Amygdala (tissue), 56 donors: ENCODE data around the gene ABLIM2.
"Not testable (repeated sequence)": the region's sequence is repeated elsewhere in the genome, so short reads cannot be mapped to it uniquely, and the experiment has no call there.

Experiments used
- DNase-seq, 56 donors: peaks; one replicate each; lab custom pipeline; 2025; lab: John Stamatoyannopoulos, UW

The ABLIM2 gene

DNA sequence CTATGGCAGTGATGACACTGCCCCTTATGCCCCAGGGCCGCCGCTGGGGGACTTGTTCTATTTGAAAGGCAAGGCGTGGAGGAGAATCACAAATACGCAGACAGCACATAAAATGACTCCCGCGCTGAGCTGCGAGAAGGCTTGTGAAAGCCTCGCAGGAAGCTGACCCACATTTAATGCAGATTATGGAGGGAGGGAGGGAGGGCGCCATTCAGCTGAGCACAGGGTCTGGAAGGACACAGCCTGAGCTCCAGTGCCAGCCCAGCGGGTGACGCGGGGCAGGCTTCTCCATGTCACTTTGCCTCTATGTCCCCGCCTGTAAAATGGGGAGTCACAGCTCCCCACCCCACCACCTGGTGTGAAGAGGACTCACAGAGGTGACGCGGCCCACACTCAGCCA lies 14.3 kb downstream of the ABLIM2 start:
- DNase-seq = peak in 22 of 56 donors; percentile 17 to 65 (median 37)

- no peak for DNase-seq
Observed at GRCh38 chr4:8143392-8144140, 15.0 kb downstream of the ABLIM2 start.

- DNase-seq = no peak
Observed at GRCh38 chr4:8142556-8142955, 16.1 kb downstream of the ABLIM2 start.

DNA sequence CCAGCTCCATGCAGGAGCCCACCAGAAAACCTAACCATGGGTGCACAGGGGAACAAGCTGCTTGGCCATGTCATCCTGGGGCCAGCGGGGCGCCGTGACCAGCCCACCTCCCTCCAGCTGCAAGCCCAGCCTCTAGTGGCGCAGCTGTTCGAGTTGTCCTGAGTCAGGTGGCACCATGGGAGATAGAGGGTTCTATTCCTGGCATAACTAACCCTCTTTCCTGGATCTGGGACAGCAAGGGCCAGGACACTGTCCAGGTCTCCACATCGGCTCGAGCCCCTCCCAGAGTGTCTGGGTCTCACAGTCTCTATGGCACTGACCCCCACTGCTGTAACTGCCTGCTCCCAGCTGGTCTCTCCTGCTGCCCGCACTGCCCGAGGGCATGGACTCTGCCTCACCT lies 16.7 kb downstream of the ABLIM2 start:
- no peak for DNase-seq

GRCh38 chr4:8140915-8141314 lies 17.7 kb downstream of the ABLIM2 start:
- DNase-seq = no peak

DNA sequence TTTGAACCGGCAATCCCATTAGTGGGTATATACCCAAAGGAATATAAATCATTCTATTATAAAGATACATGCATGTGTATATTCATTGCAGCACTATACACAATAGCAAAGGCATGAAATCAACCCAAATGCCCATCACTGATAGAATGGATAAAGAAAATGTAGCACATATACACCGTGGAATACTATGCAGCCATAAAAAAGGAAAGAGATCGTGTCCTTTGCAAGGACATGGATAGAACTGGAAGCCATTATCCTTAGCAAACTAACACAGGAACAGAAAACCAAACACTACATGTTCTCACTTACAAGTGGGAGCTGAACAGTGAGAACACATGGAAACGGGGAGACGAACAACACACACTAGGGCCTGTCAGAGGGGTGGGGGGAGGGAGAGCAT lies 18.9 kb downstream of the ABLIM2 start:
- not testable (repeated sequence) for DNase-seq

DNA sequence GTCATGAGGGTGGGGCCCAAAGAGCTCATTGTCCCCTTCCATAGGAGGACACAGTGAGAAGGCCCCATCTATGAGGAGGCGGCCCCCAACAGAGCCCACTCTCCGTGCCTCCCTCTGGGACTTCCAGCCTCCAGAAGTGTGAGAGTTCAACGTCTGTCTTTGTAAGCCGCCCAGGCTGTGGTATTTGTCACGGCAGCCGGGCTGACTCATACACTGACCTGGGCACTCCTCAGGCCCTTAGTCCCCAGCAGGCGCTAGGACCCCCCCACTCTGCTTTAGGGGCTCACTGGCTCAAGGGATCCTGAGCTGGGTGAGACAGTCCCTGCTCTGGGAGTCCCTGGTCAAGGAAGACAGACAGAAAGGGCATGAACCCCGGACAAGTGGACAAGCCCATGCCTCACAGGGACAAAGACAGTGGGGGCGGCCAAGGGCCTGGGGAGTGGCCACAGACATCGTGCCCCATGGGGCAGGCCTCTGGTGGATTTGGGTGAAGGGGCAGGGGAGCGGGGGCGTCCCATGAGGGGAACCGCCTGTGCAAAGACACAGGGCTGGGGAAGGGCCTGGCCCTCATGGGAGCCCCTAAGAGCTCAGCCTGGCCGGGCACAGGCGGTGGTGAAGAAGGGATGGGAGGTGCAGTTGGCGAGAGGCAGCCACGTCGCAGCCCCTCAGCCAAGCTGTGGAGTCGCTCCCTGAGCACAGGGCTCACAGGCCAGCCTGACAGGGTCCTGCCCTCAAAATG lies 21.5 kb downstream of the ABLIM2 start:
- DNase-seq = no peak

GRCh38 chr4:8136529-8136928 lies 22.1 kb downstream of the ABLIM2 start:
- no peak for DNase-seq

DNA sequence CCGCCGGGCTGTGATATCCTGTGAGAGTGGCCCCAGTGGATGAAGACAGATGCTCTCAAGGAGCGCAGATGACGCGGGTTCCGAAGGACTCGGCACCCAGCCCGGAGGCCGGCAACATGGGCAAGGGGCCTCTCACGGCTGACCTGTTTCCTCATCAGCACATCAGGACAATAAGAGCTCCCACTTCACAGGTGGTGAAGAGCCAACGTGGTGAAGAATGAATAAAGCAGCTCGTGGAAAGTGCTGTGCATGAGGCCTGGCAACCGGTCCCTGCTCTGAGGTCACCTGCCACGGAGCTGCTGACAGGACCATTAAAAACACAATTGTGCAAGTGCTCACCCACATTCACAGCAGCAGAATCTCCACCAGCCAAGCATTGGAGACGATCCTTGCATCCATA lies 22.9 kb downstream of the ABLIM2 start:
- no peak for DNase-seq

DNA sequence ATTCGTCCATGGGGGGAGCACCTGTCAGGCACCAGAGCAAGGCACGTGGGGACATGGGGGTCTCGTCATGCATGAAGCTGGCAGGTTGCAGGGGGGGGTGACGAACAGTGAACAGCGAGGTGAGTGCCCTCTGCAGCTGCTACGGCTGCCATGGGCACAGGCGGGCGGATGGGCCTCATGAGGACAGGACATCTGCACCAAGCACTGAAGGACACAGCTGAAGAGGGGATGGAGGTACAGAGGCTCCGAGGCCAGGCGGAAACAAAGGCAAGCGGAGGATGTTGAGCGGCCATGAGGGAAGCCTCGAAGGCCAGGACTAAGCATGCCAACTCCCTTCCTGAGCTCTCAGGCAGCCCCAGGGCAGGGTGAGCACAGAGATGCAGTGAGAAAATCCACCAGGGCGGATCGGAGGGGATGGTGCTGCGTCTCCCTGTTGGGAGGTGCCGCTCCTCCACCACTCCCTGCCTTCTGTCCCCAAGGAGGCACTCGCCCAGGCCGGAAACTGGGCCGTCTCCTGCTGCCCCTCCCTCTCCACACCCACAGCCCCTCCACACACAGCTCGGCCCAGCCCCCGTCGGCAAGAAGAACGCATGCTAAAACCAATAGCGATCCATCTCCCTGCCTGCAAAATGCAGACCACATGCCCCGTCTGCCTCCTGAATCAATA lies 24.6 kb downstream of the ABLIM2 start:
- no peak for DNase-seq

DNA sequence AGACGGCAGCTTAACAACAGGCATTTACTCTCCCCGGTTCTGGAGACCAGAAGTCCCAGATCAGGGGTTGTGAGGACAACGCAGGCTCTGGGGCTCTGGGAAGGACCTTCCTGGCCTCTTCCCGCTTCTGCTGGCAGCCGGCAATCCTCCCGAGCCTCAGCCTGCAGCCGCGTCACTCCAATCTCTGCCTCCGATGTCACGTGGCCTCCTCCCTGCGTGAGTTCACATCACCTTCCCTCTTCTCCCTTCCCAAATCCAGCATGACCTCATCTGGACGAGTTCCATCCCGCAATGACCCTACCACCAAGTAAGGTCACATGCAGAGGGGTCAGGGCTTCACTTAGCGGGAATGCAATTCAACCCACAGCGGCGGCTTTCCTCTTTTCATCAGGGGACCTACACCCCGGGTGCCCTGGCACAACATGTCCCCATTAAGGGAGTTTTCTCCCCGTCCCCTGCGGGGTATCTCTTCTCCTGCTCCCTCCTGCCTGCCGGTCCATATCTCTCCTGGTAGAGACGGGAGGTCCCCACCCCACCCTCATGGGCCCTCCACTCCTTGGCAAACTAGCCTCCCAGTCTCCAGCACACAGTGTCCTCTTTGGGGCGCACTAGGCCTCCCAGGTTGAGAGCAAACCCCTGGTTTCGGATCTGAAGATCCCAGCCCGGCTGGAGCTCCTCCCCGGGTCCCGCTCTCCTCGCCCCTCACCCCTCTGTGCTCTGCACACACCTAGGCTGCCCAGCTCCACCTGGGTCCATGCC lies 25.5 kb downstream of the ABLIM2 start:
- DNase-seq = no peak

DNA sequence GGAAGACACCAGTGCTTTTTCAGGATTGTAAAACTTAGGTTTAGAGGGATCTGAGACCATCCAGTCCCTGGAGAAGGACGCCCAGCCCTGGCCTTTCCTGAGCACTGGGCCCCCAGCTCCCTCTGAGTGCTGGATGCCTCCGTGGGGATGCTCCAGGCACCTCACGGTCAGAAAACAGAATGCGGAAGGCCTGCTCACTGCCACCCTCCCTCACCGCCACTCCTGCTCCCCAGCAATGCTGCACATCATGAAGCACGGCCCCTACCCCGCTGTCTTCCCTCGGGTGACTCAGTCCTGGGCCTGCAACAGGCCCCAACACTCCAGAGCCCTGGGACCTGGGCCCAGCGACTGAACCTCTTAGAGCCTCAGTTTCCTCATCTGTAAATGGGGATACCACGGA lies 26.2 kb downstream of the ABLIM2 start:
- DNase-seq = no peak

GRCh38 chr4:8131826-8132225 lies 26.8 kb downstream of the ABLIM2 start:
- DNase-seq = no peak

DNA sequence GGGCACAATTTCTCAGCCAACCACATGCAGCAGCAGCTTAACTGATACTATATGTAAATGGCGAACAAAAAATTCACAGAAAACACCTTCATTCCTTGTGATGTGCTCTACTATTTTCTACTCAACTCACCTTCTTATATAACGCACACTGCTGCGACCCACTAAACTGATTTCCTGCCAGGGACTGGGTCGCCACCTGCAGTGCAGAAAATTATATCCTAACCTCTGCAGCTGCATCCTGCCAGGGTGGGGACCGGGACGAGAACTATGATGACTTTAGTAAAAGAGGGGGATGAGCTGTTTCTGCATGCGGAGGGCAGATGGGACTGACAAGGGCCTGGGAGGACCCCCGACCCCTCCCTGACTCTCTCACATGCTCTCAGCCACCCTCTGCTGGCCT lies 27.4 kb downstream of the ABLIM2 start:
- DNase-seq = no peak

DNA sequence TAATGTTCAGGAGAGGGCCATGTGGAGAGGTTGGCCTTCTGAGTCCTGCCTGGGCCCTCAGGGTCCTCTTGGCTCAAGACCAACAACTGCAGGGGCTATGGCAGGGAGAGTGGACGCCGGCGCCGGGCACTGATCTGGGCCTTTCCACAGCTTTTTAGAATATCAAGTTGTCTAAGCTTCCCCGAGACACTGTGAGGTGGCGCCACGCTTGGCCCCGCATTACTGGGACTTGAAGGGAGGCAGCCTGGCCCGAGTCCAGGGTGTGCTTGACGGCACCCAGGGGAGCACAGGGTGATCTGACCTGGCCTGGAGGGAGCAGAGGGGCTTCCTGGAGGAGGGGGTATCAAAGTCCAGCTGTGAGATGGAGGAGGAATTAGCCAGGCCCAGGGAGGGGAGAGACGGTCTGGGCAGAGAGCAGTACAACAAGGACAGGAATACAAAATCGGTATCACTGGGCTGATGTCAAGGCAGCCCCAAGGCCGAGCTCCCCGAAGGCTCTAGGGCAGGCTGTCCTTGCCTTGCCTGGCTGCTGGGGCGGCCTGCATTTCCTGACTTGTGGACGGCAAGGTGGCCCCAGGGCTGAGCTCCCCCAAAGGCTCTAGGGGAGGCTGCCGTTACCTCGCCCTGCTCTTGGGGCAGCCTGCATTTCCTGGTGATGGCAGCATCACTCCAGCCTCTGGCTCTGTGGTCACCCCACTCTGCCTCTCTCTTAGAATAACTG lies 28.1 kb downstream of the ABLIM2 start:
- DNase-seq = no peak

DNA sequence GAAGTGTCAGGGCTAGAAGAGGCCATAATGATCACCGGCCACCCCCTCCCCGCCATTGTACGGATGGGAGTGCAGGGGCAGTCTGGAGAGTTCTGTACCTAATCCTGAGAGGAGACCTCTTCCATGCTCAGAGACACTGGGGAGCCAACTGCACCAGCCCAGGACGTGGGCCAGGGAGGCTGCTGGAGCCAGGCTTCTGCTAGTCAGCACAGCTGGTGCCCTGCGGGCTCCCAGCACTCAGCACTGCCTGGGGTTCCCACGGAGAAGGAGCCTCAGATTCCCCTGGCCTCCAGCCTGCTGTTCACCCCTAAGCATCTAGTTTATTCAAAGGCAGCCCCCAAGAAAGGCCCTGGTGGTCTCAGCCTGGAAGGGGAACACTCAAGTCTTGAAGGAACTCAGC lies 28.8 kb downstream of the ABLIM2 start:
- DNase-seq = no peak

DNA sequence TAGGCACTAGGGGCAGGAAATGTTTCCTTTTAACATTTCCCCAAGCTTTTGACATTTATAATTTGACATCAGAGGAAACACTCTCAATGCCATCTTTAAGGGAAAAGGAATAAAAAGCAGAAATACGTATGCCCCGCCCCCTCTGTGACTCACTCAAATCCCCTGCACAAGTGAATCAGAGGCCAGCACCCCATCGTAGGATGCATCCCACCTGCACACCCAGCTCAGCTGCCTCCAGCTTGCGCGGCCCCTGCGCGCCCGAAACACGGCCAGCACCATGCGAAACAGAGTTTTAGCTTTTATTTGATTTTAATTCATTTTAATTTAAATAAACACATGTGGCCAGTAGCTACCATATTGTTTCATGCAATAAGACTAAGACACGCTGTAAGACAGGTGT lies 29.5 kb downstream of the ABLIM2 start:
- peak in 1 of 56 donors; percentile 19 for DNase-seq

DNA sequence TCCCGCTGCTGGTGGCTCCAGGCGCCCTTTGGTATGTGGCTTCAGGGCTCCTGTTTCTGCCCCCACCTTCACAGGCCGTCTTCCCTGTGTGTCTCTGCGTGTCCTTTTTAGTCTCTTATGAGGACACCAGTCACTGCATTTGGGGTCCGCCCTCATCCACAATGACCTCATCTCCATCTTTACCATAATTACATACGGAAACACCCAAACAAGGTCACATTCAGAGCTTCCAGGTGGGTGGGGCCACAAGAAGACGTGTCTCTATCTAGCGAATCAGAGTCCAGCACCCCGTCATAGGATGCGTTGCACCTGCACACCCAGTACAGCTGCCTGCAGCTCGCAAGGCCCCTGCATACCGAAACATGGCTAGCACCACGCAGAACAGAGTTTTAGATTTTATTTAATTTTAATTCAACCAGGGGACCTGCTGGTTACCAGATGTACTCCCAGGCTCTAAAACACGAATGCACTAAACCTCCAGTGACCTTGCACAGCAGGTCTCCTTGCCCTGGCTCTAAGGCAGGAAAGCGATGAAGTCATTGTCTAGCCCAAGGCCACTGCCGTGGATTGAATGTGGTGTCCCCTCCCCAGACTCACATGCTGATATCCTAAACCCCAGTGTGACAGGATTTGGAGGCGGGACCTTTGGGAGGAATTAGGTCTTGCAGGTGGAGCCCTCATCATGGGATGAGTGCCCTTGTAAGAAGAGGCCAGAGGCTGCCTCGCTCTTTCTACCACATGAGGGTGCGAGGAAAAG lies 30.3 kb downstream of the ABLIM2 start:
- DNase-seq = peak in 2 of 56 donors; percentile 14 to 23

DNA sequence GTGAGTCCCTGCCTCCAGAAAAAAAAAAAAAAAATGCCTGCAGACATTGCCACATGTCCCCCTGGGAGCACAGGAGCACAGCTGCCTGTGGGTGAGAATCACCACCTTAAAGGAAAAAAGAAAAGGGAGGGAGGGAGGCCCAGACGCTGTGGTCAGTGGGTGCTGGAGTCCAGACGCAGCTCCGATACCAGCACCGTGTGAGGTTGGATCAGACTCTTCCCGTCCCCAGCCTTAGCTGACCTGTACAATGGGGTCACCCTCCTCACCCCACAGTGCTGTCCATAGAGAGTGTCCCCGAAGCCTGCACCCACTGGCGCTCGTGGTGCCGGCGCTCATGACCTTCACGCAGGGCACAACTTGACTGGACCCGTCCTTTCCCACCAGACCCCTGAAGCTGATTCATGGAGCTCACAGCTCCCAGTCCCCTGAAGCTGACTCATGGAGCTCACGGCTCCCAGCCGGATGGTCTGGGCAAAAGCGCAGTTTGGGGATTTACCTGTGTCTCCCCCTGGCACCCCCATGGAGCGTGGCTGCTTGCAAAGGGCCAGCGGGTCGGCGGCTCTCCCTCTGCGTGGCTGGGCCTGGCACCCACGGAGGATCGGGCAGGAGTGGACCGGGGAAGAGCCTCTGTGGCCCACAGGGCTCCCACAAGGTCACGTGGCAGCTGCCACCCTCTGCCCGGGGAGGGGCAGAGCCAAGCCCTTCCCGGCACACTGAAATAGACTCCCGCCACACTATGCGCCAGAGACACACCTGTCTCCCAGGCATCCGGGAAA lies 31.4 kb downstream of the ABLIM2 start:
- no peak for DNase-seq
